Mucosa of rectum (tissue), 2 donors: ENCODE results near the gene FKBP2.

Experiments
- H3K27ac ChIP-seq, 2 donors: one replicate each; pipeline ENCODE4 v1.7.0; 2013; ENCODE audit warnings: inconsistent platforms in 2 of 2, low read depth in 2 of 2, low read length in 2 of 2
- H3K27me3 ChIP-seq, 2 donors: one replicate each; pipeline ENCODE4 v1.7.0; 2013; ENCODE audit warnings: low read length in 2 of 2; ENCODE audit not compliant: control insufficient read depth in 2 of 2, insufficient read depth in 2 of 2
- H3K36me3 ChIP-seq, 2 donors: one replicate each; pipeline ENCODE4 v1.7.0; 2013; ENCODE audit warnings: low read length in 2 of 2; ENCODE audit not compliant: control insufficient read depth in 2 of 2, insufficient read depth in 2 of 2
- H3K4me1 ChIP-seq, 2 donors: one replicate each; pipeline ENCODE4 v1.7.0; 2013; ENCODE audit warnings: low read length in 2 of 2, mild to moderate bottlenecking in 1 of 2; ENCODE audit not compliant: control insufficient read depth in 2 of 2, insufficient read depth in 2 of 2
- H3K4me3 ChIP-seq, 2 donors: one replicate each; pipeline ENCODE4 v1.7.0; 2013; ENCODE audit warnings: low read length in 2 of 2
- H3K9ac ChIP-seq, 2 donors: one replicate each; pipeline ENCODE4 v1.7.0; 2013; ENCODE audit warnings: low read length in 2 of 2, low read depth in 1 of 2, mild to moderate bottlenecking in 1 of 2
- H3K9me3 ChIP-seq, 2 donors: one replicate each; pipeline ENCODE4 v1.7.0; 2013; ENCODE audit warnings: low read length in 2 of 2; ENCODE audit not compliant: control insufficient read depth in 2 of 2
- donor health status: healthy.
- donor health status: Normal muscosa, but diverticular disease.

FKBP2 gene

GRCh38 chr11:64253481-64253880 lies 12.6 kb downstream of the FKBP2 start:
- H3K4me1 ChIP-seq = peaks cover 20 to 23% of the 10 kb centered on the region in 2 donors
- peaks cover 22 to 32% of the 10 kb centered on the region in 2 donors for H3K36me3 ChIP-seq
- H3K27ac ChIP-seq = no peak overlapping the region
- H3K9me3 ChIP-seq = no peaks in the 10 kb centered on the region
- peak overlapping the region in 1 of 2 donors; percentile 57 for H3K9ac ChIP-seq
- peak overlapping the region in 1 of 2 donors; percentile 37 for H3K4me3 ChIP-seq
- H3K27me3 ChIP-seq = no peaks in the 10 kb centered on the region

GRCh38 chr11:64254326-64254725 lies 13.4 kb downstream of the FKBP2 start:
- H3K27me3 ChIP-seq = no peaks in the 10 kb centered on the region
- no peak overlapping the region for H3K27ac ChIP-seq
- no peak overlapping the region for H3K4me3 ChIP-seq
- peaks cover 20 to 23% of the 10 kb centered on the region in 2 donors for H3K4me1 ChIP-seq
- no peak overlapping the region for H3K9ac ChIP-seq
- H3K9me3 ChIP-seq = no peaks in the 10 kb centered on the region
- peaks cover 28 to 37% of the 10 kb centered on the region in 2 donors for H3K36me3 ChIP-seq

- peaks cover 39 to 47% of the 10 kb centered on the region in 2 donors for H3K36me3 ChIP-seq
Measured at GRCh38 chr11:64255135-64256128, 14.5 kb downstream of the FKBP2 start.

GRCh38 chr11:64256300-64256699 lies 15.4 kb downstream of the FKBP2 start:
- no peak overlapping the region for H3K4me3 ChIP-seq
- no peak overlapping the region for H3K9ac ChIP-seq
- peaks cover 14 to 17% of the 10 kb centered on the region in 2 donors for H3K4me1 ChIP-seq
- peaks cover 41 to 50% of the 10 kb centered on the region in 2 donors for H3K36me3 ChIP-seq
- no peaks in the 10 kb centered on the region for H3K27me3 ChIP-seq
- H3K27ac ChIP-seq = no peak overlapping the region
- H3K9me3 ChIP-seq = no peaks in the 10 kb centered on the region

More at GRCh38 chr11:64255135-64256128, 14.5 kb downstream of the FKBP2 start:
- Histone ChIP-seq H3K4me1 (peaks cover 20 to 23% of the 10 kb centered on the region in 2 donors), H3K27ac (no peak overlapping the region), H3K9me3 (no peaks in the 10 kb centered on the region), H3K4me3 (no peak overlapping the region), H3K9ac (no peak overlapping the region), H3K27me3 (no peaks in the 10 kb centered on the region)

GRCh38 chr11:64258356-64258755 lies 17.5 kb downstream of the FKBP2 start:
- H3K27ac ChIP-seq = no peak overlapping the region
- H3K4me3 ChIP-seq = no peak overlapping the region
- peaks cover 2 to 6% of the 10 kb centered on the region in 2 donors for H3K4me1 ChIP-seq
- no peak overlapping the region for H3K9ac ChIP-seq
- H3K36me3 ChIP-seq = peaks cover 59 to 68% of the 10 kb centered on the region in 2 donors
- no peaks in the 10 kb centered on the region for H3K9me3 ChIP-seq
- no peaks in the 10 kb centered on the region for H3K27me3 ChIP-seq

- Histone ChIP-seq H3K4me1 (no peaks in the 10 kb centered on the region), H3K36me3 (peaks cover 63 to 73% of the 10 kb centered on the region in 2 donors), H3K9ac (no peak overlapping the region), H3K9me3 (no peaks in the 10 kb centered on the region), H3K4me3 (no peak overlapping the region), H3K27me3 (no peaks in the 10 kb centered on the region), H3K27ac (no peak overlapping the region)
Measured at GRCh38 chr11:64258946-64259532, 18.1 kb downstream of the FKBP2 start.

- Histone ChIP-seq H3K27me3 (no peaks in the 10 kb centered on the region), H3K9ac (no peak overlapping the region), H3K36me3 (peaks cover 62 to 76% of the 10 kb centered on the region in 2 donors), H3K4me3 (no peak overlapping the region), H3K4me1 (no peaks in the 10 kb centered on the region), H3K9me3 (no peaks in the 10 kb centered on the region), H3K27ac (no peak overlapping the region)
Measured at GRCh38 chr11:64259533-64260067, 18.7 kb downstream of the FKBP2 start.

- Histone ChIP-seq H3K27me3 (no peaks in the 10 kb centered on the region), H3K9me3 (no peaks in the 10 kb centered on the region), H3K4me1 (no peaks in the 10 kb centered on the region), H3K4me3 (no peak overlapping the region), H3K27ac (no peak overlapping the region), H3K36me3 (peaks cover 58 to 73% of the 10 kb centered on the region in 2 donors), H3K9ac (no peak overlapping the region)
Measured at GRCh38 chr11:64260147-64260708, 19.3 kb downstream of the FKBP2 start.

- peaks cover 59 to 75% of the 10 kb centered on the region in 2 donors for H3K36me3 ChIP-seq
- H3K27ac ChIP-seq = no peak overlapping the region
- H3K9me3 ChIP-seq = no peaks in the 10 kb centered on the region
- H3K4me1 ChIP-seq = peaks cover 0 to 2% of the 10 kb centered on the region in 2 donors
- H3K9ac ChIP-seq = no peak overlapping the region
- H3K27me3 ChIP-seq = no peaks in the 10 kb centered on the region
- H3K4me3 ChIP-seq = no peak overlapping the region
Measured at GRCh38 chr11:64261556-64262080, 20.7 kb downstream of the FKBP2 start.
